ENCODE data around the gene CACNA1B.
"Not testable (repeated sequence)": the region's sequence is repeated elsewhere in the genome, so short reads cannot be mapped to it uniquely, and the experiment has no call there.

DNA sequence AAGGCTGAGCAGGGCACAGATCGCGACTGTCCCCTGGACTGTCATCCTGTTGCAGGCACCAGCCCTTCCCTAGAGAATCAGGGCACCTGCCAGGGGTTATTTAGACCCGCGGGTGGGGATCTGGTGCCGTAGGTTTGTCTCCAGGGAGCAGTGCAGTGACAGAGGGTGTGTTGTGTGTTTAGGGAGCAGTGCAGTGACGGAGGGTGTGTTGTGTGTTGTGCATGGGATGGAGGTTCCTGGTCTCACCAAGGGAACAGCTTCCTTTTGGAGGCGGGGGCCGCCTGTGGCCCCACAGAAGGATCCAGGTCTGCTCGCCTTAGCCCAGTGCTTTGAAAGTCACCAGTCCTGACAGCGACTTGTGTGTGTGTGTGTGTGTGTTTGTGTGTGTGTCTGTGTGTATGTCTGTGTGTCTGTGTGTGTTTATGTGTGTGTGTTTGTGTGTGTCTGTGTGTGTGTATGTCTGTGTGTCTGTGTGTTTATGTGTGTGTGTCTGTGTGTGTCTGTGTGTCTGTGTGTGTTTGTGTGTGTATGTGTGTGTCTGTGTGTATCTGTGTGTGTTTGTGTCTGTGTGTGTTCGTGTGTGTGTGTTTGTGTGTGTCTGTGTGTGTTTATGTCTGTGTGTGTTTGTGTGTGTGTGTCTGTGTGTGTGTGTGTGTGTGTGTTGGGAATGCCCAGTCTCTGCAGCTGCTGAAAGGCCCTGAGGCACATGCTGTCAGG is 265.1 kb downstream of the CACNA1B start:
- TF ChIP-seq POLR2AphosphoS5, TAF1, POLR2A (IDR thresholded peaks at IDR 0.05; ENCODE audit: low read depth, low read length): not testable (repeated sequence)

Measured in GM12891 (cell line).